Measurements from ENCODE around the gene ZNF362. TPM values are rescaled to one million over a fixed set of nuclear protein-coding genes. Genes with fewer than 3 reads are reported as not detected.

ZNF362 gene
- total and polyA plus RNA-seq, 10 of the 15 experiments (the other 5 are each of a cell fraction or from before 2014, with no cell fraction given), result 0.74 to 22.8 (median 7.4) TPM

GRCh38 chr1:33343539-33343938, 87.2 kb downstream of the ZNF362 start:
- Histone ChIP-seq H3K4me1 (ENCODE audit: control insufficient read depth, insufficient read depth, low read length) (peaks cover 32% of the 10 kb centered on the region), H3K27ac (ENCODE audit: control insufficient read depth, insufficient read depth) (no peak overlapping the region), H2AFZ (ENCODE audit: control insufficient read depth, low read depth, low read length) (no peak overlapping the region), H3K36me3 (ENCODE audit: control insufficient read depth in 2 of 2, insufficient read depth in 2 of 2, low read length in 1 of 2) (peaks cover 0 to 8% of the 10 kb centered on the region in 2 experiments; a peak in 2 of 4 replicates), H4K20me1 (ENCODE audit: control insufficient read depth, insufficient read depth) (no peaks in the 10 kb centered on the region; the same call in 1 of the 2 replicates), H3K79me2 (ENCODE audit: control insufficient read depth, insufficient read depth, low read length) (peaks cover 87% of the 10 kb centered on the region), H3K9ac (ENCODE audit: control insufficient read depth, insufficient read depth, low read length) (no peak overlapping the region), H3K4me2 (ENCODE audit: control insufficient read depth, insufficient read depth) (no peak overlapping the region), H3K27me3 (replicated peaks in 1 of 2; ENCODE audit: control insufficient read depth in 2 of 2, insufficient read depth in 2 of 2, low read length in 1 of 2) (no peaks in the 10 kb centered on the region), H3K9me3 (replicated peaks; ENCODE audit: control insufficient read depth, insufficient read depth, low read length) (no peaks in the 10 kb centered on the region), H3K4me3 (no peak overlapping the region)
- POLR2A ChIA-PET, result no interaction called here
- no TSS peak for BruUV-seq (replicated peaks)
- in situ Hi-C loops (cut with MboI), result no loop called here
- RAD21 ChIA-PET (ENCODE audit: unreplicated experiment), result no interaction called here
- intact Hi-C loops (cut with micrococcal nuclease; ENCODE audit: unreplicated experiment), result loop anchor here (10.0 kb wide), 1 partner anchor 219 kb away; no protein-coding TSS in a partner anchor
- CTCF ChIA-PET, result interaction anchor here (2.0 to 2.4 kb wide), 2 partner anchors 48 to 128 kb away, joined by 7 to 20 read pairs; no protein-coding TSS in a partner anchor
- no peak for DNase-seq (ENCODE audit: low read depth, low spot score)
- ATAC-seq, result no peak
- 98% methylated on average over 5 of the region's 5 CpGs for WGBS (ENCODE audit: insufficient coverage, insufficient replicate concordance, low lambda C conversion rate, missing lambda C conversion rate)
- SMC1A ChIA-PET (ENCODE audit: uncharacterized antibody, unreplicated experiment), result interaction anchor here (0.7 to 1.8 kb wide), 3 partner anchors 16 to 115 kb away, joined by 3 to 4 read pairs (median 3); no protein-coding TSS in a partner anchor
- no peak for FAIRE-seq
- TF ChIP-seq WRNIP1 (IDR thresholded peaks at IDR 0.05; ENCODE audit: borderline replicate concordance, low read depth, low read length) (no peak), RBBP5 (conservative IDR thresholded peaks at IDR 0.05) (no peak), EP300 (IDR thresholded peaks at IDR 0.05; ENCODE audit: borderline replicate concordance in 1 of 2, control insufficient read depth in 1 of 2, low read depth in 2 of 2, low read length in 2 of 2) (no peak), CEBPB (IDR thresholded peaks at IDR 0.05; ENCODE audit: borderline replicate concordance in 1 of 2, low read depth in 2 of 2, low read length in 2 of 2) (no peak), SUPT20H (IDR thresholded peaks at IDR 0.05; ENCODE audit: borderline replicate concordance, control insufficient read depth, low read depth, low read length) (no peak), HDAC6 (IDR thresholded peaks at IDR 0.05; ENCODE audit: unreplicated experiment) (no peak), TCF12 (IDR thresholded peaks at IDR 0.05; ENCODE audit: low read depth, low read length) (no peak), BMI1 (IDR thresholded peaks at IDR 0.05; ENCODE audit: borderline replicate concordance) (no peak), RAD21 (IDR thresholded peaks at IDR 0.05; ENCODE audit: insufficient read depth, low read depth, low read length) (no peak), PML (IDR thresholded peaks at IDR 0.05; ENCODE audit: low read length) (no peak), IKZF2 (IDR thresholded peaks at IDR 0.05) (no peak)
- TF ChIP-seq, protein P1, sequence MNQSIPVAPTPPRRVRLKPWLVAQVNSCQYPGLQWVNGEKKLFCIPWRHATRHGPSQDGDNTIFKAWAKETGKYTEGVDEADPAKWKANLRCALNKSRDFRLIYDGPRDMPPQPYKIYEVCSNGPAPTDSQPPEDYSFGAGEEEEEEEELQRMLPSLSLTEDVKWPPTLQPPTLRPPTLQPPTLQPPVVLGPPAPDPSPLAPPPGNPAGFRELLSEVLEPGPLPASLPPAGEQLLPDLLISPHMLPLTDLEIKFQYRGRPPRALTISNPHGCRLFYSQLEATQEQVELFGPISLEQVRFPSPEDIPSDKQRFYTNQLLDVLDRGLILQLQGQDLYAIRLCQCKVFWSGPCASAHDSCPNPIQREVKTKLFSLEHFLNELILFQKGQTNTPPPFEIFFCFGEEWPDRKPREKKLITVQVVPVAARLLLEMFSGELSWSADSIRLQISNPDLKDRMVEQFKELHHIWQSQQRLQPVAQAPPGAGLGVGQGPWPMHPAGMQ (IDR thresholded peaks at IDR 0.05; ENCODE audit: borderline replicate concordance), result no peak
- TF ChIP-seq, protein P2, sequence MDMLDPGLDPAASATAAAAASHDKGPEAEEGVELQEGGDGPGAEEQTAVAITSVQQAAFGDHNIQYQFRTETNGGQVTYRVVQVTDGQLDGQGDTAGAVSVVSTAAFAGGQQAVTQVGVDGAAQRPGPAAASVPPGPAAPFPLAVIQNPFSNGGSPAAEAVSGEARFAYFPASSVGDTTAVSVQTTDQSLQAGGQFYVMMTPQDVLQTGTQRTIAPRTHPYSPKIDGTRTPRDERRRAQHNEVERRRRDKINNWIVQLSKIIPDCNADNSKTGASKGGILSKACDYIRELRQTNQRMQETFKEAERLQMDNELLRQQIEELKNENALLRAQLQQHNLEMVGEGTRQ (IDR thresholded peaks at IDR 0.05; ENCODE audit: borderline replicate concordance, low read depth, low read length), result no peak
- TF ChIP-seq, protein P3, sequence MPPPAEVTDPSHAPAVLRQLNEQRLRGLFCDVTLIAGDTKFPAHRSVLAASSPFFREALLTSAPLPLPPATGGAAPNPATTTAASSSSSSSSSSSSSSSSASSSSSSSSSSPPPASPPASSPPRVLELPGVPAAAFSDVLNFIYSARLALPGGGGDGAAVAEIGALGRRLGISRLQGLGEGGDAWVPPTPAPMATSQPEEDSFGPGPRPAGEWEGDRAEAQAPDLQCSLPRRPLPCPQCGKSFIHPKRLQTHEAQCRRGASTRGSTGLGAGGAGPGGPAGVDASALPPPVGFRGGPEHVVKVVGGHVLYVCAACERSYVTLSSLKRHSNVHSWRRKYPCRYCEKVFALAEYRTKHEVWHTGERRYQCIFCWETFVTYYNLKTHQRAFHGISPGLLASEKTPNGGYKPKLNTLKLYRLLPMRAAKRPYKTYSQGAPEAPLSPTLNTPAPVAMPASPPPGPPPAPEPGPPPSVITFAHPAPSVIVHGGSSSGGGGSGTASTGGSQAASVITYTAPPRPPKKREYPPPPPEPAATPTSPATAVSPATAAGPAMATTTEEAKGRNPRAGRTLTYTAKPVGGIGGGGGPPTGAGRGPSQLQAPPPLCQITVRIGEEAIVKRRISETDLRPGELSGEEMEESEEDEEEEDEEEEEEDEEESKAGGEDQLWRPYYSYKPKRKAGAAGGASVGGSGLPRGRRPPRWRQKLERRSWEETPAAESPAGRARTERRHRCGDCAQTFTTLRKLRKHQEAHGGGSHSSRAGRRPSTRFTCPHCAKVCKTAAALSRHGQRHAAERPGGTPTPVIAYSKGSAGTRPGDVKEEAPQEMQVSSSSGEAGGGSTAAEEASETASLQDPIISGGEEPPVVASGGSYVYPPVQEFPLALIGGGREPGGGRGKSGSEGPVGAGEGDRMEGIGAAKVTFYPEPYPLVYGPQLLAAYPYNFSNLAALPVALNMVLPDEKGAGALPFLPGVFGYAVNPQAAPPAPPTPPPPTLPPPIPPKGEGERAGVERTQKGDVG (CRISPR knock-in tag; IDR thresholded peaks at IDR 0.05), result no peak
- TF ChIP-seq, protein P4, sequence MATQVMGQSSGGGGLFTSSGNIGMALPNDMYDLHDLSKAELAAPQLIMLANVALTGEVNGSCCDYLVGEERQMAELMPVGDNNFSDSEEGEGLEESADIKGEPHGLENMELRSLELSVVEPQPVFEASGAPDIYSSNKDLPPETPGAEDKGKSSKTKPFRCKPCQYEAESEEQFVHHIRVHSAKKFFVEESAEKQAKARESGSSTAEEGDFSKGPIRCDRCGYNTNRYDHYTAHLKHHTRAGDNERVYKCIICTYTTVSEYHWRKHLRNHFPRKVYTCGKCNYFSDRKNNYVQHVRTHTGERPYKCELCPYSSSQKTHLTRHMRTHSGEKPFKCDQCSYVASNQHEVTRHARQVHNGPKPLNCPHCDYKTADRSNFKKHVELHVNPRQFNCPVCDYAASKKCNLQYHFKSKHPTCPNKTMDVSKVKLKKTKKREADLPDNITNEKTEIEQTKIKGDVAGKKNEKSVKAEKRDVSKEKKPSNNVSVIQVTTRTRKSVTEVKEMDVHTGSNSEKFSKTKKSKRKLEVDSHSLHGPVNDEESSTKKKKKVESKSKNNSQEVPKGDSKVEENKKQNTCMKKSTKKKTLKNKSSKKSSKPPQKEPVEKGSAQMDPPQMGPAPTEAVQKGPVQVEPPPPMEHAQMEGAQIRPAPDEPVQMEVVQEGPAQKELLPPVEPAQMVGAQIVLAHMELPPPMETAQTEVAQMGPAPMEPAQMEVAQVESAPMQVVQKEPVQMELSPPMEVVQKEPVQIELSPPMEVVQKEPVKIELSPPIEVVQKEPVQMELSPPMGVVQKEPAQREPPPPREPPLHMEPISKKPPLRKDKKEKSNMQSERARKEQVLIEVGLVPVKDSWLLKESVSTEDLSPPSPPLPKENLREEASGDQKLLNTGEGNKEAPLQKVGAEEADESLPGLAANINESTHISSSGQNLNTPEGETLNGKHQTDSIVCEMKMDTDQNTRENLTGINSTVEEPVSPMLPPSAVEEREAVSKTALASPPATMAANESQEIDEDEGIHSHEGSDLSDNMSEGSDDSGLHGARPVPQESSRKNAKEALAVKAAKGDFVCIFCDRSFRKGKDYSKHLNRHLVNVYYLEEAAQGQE (IDR thresholded peaks at IDR 0.05; ENCODE audit: low read depth, low read length), result no peak

Data from GM12878 (cell line).